ENCODE data around the gene ILRUN.
"Not testable (repeated sequence)": the region's sequence is repeated elsewhere in the genome, so short reads cannot be mapped to it uniquely, and the experiment has no call there.

Gene ILRUN

DNA sequence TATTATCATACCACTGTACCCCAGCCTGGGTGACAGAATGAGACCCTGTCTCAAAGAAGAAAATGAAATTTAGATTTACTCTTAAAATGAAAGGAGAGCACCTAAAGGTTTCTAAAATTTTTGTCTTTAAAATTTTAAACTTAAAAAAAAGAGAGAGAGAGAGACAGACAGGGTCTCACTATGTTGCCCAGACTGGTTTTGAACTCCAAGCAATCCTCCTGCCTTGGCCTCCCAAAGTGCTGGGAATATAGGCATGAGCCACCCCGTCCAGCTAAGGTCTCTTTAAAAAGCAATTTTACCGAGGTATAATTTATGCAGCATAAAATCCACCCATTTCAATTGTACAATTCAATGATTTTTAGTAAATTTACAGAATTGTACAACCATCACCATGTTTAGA is 33.2 kb downstream of the ILRUN start:
- DNase-seq, result no peak

DNA sequence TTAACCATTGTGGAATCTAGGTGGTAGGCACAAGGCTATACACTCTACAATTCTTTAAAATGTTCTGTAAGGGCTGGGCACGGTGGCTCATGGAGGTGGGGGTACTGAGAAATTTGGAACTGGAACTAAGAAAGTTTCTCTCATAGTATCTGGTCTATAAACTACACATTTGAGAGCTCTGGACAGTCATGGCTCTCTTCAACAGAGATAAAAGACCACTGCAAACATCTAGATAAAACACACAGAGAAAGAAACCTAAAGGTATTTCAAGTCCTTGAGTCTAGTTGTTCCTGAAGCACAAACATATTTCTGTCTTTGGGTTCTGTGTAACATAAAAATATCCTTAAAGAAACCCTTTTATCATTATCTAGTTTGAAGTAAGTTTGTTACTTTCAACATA is 35.2 kb downstream of the ILRUN start:
- no peak for DNase-seq

DNA sequence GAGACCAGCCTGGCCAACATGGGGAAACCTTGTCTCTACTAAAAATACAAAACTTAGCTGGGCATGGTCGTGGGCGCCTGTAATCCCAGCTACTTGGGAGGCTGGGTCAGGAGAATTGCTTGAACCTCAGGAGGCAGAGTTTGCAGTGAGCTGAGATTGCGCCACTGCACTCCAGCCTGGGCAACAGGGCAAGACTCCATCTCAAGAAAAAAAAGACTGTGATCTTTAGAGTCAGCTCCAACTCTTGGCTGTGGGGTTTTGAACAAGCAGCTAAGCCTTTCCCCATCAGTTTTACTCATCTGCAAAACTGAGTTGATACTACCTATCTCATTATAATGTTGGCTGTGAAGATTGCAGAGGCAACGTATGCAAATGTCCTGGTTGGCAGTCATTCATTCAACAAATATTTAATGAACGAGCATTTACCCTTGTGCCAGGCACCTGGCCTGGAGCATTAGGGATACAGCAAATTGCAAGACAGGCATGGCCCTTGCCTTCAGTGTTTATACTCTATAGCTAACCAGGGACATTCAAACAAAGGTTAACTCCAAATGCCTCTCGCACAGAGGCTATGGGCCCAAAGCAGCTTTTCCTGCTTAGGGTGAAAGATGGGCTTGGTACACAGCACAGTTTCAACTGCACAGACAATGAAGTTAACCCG is 37.8 kb downstream of the ILRUN start:
- no peak for DNase-seq

DNA sequence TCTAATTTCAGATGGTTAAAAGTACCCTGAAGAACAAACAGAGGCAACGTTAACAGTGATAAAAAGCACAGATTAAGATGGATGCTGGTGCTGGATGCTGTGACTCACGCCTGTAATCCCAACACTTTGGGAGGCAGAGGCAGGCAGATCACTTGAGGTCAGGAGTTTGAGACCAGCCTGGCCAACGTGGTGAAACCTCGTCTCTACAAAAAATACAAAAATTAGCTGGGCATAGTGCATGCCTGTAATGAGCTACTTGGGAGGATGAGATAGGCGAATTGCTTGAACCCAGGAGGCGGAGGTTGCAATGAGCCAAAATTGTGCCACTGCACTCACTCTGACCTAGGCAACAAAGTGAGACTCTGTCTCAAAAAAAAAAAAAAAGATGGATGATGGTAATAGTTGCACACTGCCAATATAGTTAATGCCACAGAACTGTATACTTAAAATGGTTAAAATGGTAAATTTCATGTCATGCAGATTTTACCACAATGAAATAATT is 38.5 kb downstream of the ILRUN start:
- DNase-seq, result not testable (repeated sequence)

DNA sequence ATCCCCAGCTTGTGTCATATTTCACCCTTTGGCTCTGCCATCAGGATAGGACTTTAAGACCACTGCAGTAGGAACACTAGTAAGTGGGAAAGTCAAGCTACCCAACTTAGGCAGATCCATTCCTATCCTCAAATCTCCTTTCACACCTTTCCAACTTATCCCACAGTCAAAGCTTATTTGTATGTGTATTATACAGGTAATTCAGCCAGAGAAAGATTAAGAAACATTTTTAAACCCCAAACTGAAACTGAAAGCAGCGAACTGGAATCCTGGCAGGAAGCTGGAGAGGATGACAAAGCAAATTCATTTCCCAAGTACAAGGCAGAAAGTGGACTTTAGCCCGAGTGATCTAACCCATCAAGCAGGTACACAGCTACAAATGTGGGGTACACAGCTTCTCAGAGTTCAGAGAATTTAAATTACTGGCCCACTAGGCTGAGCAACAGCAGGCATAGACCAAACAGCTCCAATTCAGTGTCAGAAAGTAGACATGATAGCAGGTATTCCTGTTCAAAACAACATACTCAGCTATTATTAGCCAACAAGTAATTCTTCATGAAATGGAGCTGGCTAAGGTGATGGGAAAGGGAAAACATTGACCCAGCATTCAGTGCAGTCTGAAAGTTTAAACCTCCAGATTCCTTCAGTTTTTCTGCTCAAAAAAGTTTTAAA is 39.1 kb downstream of the ILRUN start:
- DNase-seq, result no peak

DNA sequence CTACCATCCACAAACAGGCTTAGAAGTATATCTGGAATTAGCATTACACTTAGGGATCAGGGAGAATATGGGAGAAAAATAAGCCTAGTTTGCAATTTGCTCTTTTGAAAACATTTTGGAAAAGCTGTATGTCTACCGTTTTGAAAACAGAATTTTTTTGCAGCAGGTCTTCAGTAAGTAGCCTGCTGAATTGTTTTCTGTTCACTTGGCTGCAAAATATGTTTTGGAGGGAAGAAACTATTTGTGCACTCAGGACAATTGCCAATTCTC is 39.6 kb downstream of the ILRUN start:
- DNase-seq, result no peak

DNA sequence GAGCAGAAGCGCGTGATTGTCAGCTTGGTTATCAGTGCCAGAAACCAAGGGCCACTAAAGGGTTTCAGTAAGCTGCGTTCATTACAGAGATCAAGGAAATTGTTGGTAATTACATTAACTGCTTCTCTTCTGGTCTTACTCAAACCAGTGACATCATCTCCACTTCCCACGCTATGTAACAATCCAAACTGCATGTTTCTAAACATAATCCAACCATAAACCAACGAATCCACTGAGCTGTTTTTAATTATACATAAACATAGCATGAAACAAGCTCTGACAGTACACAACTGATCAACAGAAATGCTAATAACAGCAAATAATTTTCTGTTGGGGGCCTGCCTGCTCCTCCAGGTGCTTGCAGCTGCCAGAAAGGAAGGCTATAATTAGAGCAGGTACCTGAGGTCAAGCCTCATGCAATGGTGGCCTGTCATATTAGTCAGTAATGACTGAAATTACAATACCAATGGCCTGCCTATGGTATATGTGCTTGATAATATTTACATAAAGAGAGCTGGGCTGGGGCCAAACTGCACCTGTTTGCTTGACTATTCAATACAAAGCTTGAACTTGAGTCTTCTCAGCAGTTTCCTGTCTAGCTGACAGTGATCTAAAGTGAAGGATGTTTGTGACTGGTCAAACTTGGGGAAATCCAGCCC is 40.1 kb downstream of the ILRUN start:
- DNase-seq, result no peak

DNA sequence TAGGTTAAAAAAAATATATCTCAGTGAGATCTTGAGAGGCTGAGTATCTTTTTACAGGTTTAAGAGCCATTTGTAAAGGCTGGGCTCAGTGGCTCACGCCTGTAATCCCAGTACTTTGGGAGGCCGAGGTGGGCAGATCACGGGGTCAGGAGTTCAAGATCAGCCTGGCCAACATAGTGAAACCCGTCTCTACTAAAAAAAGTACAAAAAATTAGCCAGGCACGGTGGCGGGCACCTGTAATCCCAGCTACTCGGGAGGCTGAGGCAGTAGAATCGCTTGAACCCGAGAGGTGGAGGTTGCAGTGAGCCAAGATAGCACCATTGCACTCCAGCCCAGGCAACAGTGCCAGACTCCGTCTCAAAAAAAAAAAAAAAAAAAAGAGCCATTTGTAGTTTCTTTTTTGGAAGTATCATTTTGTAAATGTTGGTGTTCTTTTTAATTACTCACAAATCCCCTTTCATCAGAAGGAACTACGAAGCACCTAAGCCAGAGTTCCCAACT is 40.6 kb downstream of the ILRUN start:
- not testable (repeated sequence) for DNase-seq

DNA sequence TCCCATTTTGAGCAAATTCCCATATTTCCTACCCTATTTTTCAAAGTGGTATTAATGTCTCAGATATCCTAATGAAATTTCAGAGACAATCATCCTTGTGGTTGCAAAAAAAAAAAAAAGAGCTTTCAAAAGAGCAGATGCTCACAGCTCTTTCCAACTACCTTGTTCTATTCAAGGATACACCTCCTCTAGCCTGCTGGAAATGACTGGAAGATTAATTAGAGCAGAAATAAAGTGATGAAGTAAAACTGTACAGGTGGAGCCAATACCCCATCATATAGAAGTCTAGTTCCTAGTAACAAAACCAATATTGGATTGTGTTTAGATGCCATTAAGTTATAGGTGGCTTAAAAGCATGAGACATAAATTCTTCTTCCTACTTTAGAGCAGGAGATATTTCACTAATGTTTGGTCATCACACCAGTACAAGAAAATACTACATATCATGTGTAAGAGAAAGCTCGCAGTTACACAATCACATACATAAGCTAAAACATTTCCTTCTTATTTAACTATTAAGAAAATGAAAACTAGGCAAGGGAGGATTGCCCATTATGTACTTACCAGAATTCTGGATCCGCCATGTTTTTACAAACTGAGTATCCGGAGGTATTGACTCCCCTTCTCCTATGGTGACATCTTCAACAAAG is 42.4 kb downstream of the ILRUN start:
- DNase-seq, result no peak

DNA sequence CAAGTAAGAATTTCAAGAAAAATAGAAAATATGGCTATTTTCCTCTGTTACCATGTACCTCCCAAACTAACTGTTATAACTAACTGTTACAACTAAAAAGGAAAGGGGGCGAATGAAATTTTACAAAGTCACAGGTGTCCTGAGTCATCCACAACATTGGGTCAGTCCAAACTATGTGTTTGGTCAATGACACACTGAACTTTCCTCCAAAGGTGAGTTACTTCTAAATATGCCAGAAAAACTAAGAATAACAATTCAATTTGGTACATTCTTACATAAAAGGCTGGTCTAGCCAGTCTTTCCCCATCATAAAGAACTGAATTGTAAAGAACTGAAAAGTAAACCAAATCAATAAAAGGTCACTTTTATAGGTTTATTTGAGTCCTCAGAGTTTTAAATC is 44.3 kb downstream of the ILRUN start:
- DNase-seq, result no peak

DNA sequence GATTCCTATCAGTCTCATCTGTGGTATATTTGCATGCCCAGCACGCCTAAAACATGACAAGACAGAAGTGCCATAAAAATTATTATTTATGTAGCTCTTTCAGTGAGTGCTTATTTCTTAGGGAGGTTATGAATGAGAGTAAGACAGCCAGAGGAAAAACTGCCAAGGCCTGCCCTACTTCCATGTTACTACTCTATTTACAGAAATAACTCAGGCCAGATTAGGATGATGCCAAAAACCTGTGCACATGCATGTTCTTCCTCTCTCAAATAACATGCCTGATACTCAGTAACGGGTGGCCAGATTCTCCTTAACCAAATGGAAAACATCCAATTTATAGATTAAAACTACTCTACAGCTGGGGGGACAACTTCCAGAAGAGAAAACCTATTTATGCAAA is 45.7 kb downstream of the ILRUN start:
- no peak for DNase-seq

DNA sequence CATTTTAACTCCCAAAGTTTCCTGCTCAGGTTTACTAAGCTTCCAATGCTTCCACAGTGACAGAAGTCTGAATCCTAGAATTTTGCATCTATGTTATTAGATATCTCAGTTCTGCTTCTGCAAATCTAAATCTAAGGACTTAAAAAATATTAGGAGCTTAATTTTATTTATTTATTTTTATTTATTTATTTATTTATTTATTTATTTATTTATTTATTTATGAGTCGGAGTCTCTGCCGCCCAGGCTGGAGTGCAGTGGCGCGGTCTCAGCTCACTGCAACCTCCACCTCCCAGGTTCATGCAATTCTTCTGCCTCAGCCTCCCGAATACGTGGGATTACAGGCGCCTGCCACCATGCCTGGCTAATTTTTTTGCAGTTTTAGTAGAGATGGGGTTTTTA is 46.3 kb downstream of the ILRUN start:
- DNase-seq, result not testable (repeated sequence)

DNA sequence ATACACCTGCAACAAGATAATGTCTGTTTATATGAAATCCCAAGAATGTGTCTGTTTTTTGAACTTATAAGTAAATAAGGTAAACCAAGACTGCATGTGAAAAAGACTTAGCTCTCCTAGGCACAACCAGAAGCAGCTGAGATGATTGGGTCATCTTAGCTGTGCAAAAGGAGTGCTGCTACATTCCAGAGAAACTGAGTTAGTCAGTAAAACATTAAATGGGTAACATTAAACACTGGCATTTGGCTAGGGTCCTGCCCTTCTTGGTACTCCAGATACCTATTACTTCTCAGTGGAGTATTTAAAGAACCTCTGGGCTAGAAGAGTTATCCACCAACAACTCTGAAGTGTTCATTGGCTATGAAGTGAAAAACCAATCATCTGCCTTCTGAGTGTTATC is 47.8 kb downstream of the ILRUN start:
- DNase-seq, result no peak

Data from activated CD8-positive, alpha-beta memory T cell treated with anti-CD3 and anti-CD28 coated beads, Interleukin-2, amount 50 U/mL, for 4 hours (primary cell).